K562 (cell line): ENCODE measurements around the gene ZNF200. TPM values are rescaled to one million over a fixed set of nuclear protein-coding genes. Genes with fewer than 3 reads are reported as not detected.

ENCODE experiments used
- CBX1 ChIP-seq: sonication (generic); IDR thresholded peaks from 2 replicates; pipeline ENCODE4 v1.6.1; 2016; ENCODE audit warnings: antibody characterized with exemption, low read depth, mild to moderate bottlenecking
- CHD4 ChIP-seq: fragments of 200-600 bp; sonication (generic); IDR thresholded peaks from 3 replicates; pipeline ENCODE4 v1.6.1; 2012; ENCODE audit warnings: low read depth, mild to moderate bottlenecking, mixed read lengths, low read length, inconsistent platforms; ENCODE audit not compliant: insufficient read depth, insufficient replicate concordance, poor library complexity, severe bottlenecking
- CXXC5 ChIP-seq: fragments of 250-450 bp; sonication (Bioruptor Pico); IDR thresholded peaks from 2 replicates; pipeline ENCODE4 v1.8.0; 2022; ENCODE audit warnings: inconsistent platforms, mild to moderate bottlenecking, moderate library complexity
- ELF2 ChIP-seq: fragments of 250-450 bp; sonication (Bioruptor Pico); IDR thresholded peaks from 2 replicates; pipeline ENCODE4 v1.5.0; 2021; ENCODE audit warnings: mild to moderate bottlenecking
- EP400 ChIP-seq: fragments of 450-650 bp; IDR thresholded peaks from 2 replicates; pipeline ENCODE4 v1.6.1; 2017; ENCODE audit warnings: antibody characterized with exemption, mild to moderate bottlenecking, moderate library complexity
- HDGF ChIP-seq: fragments of 450-650 bp; IDR thresholded peaks from 2 replicates; pipeline ENCODE4 v1.6.1; 2016
- MTA3 ChIP-seq: fragments of 450-650 bp; formaldehyde crosslinking; IDR thresholded peaks from 2 replicates; pipeline ENCODE4 v1.6.1; 2017; ENCODE audit warnings: mild to moderate bottlenecking, borderline replicate concordance
- NCOA2 ChIP-seq, 2 experiments: fragments of 450-650 bp; IDR thresholded peaks; 2 replicates each; pipeline ENCODE4 v1.6.1; 2018; ENCODE audit warnings: mild to moderate bottlenecking in 2 of 2, moderate library complexity in 1 of 2; ENCODE audit not compliant: partially characterized antibody in 2 of 2
- NRF1 ChIP-seq, 2 experiments: fragments of 450-650 bp; IDR thresholded peaks in 1 of 2; conservative IDR thresholded peaks in 1 of 2; 2 replicates each; pipeline ENCODE4 v1.6.1; 2014; ENCODE audit warnings: mild to moderate bottlenecking in 2 of 2
- SMAD3 ChIP-seq: fragments of 450-650 bp; formaldehyde crosslinking; conservative IDR thresholded peaks from 2 replicates; pipeline ENCODE4 v1.4.0; 2020; ENCODE audit warnings: mild to moderate bottlenecking
- SMARCC2 ChIP-seq: fragments of 450-650 bp; IDR thresholded peaks from 2 replicates; pipeline ENCODE4 v1.6.1; 2017; ENCODE audit warnings: antibody characterized with exemption, moderate library complexity, mild to moderate bottlenecking, low read depth
- SOX6 ChIP-seq: fragments of 450-650 bp; IDR thresholded peaks from 2 replicates; pipeline ENCODE4 v1.6.1; 2014; ENCODE audit warnings: mild to moderate bottlenecking
- SREBF2 ChIP-seq: sonication (generic); formaldehyde crosslinking; IDR thresholded peaks from 2 replicates; pipeline ENCODE4 v1.4.0; 2020; ENCODE audit warnings: mild to moderate bottlenecking, missing genetic modification reagents
- TRIM24 ChIP-seq, 2 experiments: fragments of 450-650 bp; IDR thresholded peaks; 2 replicates each; pipeline ENCODE4 v1.6.1; 2016
- ZNF146 ChIP-seq: IDR thresholded peaks from one replicate; pipeline ENCODE4 v1.6.1; 2018; ENCODE audit warnings: missing compliant biosample characterization; ENCODE audit not compliant: unreplicated experiment
- ZNF507 ChIP-seq: conservative IDR thresholded peaks from 2 replicates; pipeline ENCODE4 v1.6.1; 2017; ENCODE audit warnings: missing genetic modification characterization, missing compliant biosample characterization
- ZNF57 ChIP-seq: fragments of 450-650 bp; formaldehyde crosslinking; IDR thresholded peaks from 2 replicates; pipeline ENCODE4 v1.4.0; 2020; ENCODE audit warnings: mild to moderate bottlenecking, moderate library complexity
- ZNF75A ChIP-seq: fragments of 450-650 bp; formaldehyde crosslinking; IDR thresholded peaks from 2 replicates; pipeline ENCODE4 v1.4.0; 2020; ENCODE audit warnings: mild to moderate bottlenecking
- ZNF830 ChIP-seq: fragments of 250-450 bp; sonication (Bioruptor Pico); IDR thresholded peaks from 2 replicates; pipeline ENCODE4 v1.5.0; 2021; ENCODE audit warnings: mild to moderate bottlenecking
- polyA plus RNA-seq, 8 experiments: library from polyadenylated mRNA; depleted of rRNA in 4 of 8; stranded (reverse) in 5 of 8; unstranded in 3 of 8; fragments of >200 nt; fragmentation: Nextera tagmentation in 2 of 8; fragmentation: Illumina TruSeq in 1 of 8; extraction: Ambion mirVana in 2 of 8; extraction: Trizol in 1 of 8; gene quantifications; 2 replicates each; pipeline versions ENCODE4 v1.2.1 to v1.2.3, GENCODE V29; 2011 to 2014; ENCODE audit warnings: inconsistent platforms in 1 of 8, missing spikeins in 1 of 8
- total RNA-seq, 7 experiments: library from RNA; depleted of rRNA in 6 of 7; stranded (reverse); fragments of >200 nt in 6 of 7; fragmentation: Illumina TruSeq in 2 of 7; extraction: Trizol in 2 of 7; gene quantifications; 2 replicates each; pipeline versions ENCODE4 v1.2.1 to v1.2.3, GENCODE V29; 2011 to 2021; ENCODE audit warnings: low replicate concordance in 1 of 7
- TF ChIP-seq, protein P1 (sequence below): fragments of 250-450 bp; sonication (Bioruptor Pico); IDR thresholded peaks from 2 replicates; pipeline ENCODE4 v1.8.0; 2022; ENCODE audit warnings: moderate library complexity, mild to moderate bottlenecking, inconsistent platforms
- TF ChIP-seq, protein P2 (sequence below): IDR thresholded peaks from 2 replicates; pipeline ENCODE4 v1.6.1; 2011; ENCODE audit not compliant: insufficient read length; ENCODE audit errors: extremely low read depth
- TF ChIP-seq, protein P3 (sequence below): fragments of 450-650 bp; IDR thresholded peaks from 2 replicates; pipeline ENCODE4 v1.6.1; 2016
- TF ChIP-seq, protein P4 (sequence below): sonication (generic); formaldehyde crosslinking; IDR thresholded peaks from 2 replicates; pipeline ENCODE4 v1.9.0; 2022; ENCODE audit warnings: mild to moderate bottlenecking, missing genetic modification reagents
- TF ChIP-seq, protein P5 (sequence below): fragments of 450-650 bp; formaldehyde crosslinking; IDR thresholded peaks from 2 replicates; pipeline ENCODE4 v1.4.0; 2020; ENCODE audit warnings: mild to moderate bottlenecking
- TF ChIP-seq, protein P6 (sequence below): sonication (generic); formaldehyde crosslinking; IDR thresholded peaks from 2 replicates; pipeline ENCODE4 v1.8.1; 2023; ENCODE audit warnings: mild to moderate bottlenecking, missing genetic modification reagents

Gene ZNF200
- total and polyA plus RNA-seq, 9 of the 15 experiments (the other 6 are each of a cell fraction or from before 2014, with no cell fraction given): 4.8 to 14.5 (median 9.2) TPM

DNA sequence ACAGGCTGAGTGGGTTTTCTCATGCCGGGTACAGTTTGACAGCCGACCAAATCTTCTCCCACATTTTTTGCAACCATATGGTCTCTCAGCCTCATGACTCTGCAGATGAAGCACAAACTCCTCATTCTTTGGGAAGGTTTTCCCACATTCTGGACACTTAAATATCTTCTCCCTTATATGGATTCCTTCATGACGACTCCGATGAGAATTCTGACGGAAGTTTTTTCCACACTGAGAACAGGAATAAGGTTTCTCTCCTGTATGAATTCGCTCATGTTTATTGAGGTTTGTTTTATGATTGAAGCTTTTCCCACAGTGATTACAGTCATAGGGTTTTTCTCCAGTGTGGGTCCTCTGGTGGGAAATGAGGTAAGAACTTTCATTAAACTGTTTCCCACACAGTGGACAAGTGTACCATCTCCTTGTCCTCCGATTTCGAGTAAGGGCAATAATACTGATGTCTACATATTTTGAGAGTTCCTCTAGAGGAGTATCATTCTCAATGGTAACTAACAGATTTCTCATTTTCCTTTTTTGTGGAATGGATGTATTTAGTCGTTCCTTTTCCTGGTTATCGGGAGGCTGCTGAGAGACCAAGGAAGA lies 10.9 kb downstream of the ZNF200 start (continued):
- TF ChIP-seq ZNF507 (tag) (peak; percentile 30; the same call in 1 of the 2 replicates), NRF1 (conservative IDR thresholded peaks at IDR 0.05 in 1 of 2, IDR thresholded peaks at IDR 0.05 in 1 of 2) (no peak), ELF2 (no peak), HDGF (no peak), ZNF75A (CRISPR knock-in tag) (peak; percentile 100), CXXC5 (no peak), SOX6 (peak; percentile 72; the same call in 1 of the 2 replicates), ZNF57 (no peak), ZNF830 (no peak), TRIM24 (IDR thresholded peaks at IDR 0.05) (peak in 1 of 2 experiments; percentile 86; a peak in 2 of 4 replicates), NCOA2 (IDR thresholded peaks at IDR 0.05; ENCODE audit: partially characterized antibody in 2 of 2) (no peak), CHD4 (no peak), SREBF2 (CRISPR knock-in tag) (no peak), CBX1 (0 out of 2 replicates have a peak, but pooled peaks have one; percentile 80), EP400 (0 out of 2 replicates have a peak, but pooled peaks have one; percentile 23), MTA3 (peak; percentile 78; the same call in 1 of the 2 replicates), SMARCC2 (no peak), SMAD3 (no peak), ZNF146 (no peak)
- TF ChIP-seq, protein P1, sequence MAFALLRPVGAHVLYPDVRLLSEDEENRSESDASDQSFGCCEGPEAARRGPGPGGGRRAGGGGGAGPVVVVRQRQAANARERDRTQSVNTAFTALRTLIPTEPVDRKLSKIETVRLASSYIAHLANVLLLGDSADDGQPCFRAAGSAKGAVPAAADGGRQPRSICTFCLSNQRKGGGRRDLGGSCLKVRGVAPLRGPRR (CRISPR knock-in tag): no peak
- TF ChIP-seq, protein P2, sequence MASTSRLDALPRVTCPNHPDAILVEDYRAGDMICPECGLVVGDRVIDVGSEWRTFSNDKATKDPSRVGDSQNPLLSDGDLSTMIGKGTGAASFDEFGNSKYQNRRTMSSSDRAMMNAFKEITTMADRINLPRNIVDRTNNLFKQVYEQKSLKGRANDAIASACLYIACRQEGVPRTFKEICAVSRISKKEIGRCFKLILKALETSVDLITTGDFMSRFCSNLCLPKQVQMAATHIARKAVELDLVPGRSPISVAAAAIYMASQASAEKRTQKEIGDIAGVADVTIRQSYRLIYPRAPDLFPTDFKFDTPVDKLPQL: no peak
- TF ChIP-seq, protein P3, sequence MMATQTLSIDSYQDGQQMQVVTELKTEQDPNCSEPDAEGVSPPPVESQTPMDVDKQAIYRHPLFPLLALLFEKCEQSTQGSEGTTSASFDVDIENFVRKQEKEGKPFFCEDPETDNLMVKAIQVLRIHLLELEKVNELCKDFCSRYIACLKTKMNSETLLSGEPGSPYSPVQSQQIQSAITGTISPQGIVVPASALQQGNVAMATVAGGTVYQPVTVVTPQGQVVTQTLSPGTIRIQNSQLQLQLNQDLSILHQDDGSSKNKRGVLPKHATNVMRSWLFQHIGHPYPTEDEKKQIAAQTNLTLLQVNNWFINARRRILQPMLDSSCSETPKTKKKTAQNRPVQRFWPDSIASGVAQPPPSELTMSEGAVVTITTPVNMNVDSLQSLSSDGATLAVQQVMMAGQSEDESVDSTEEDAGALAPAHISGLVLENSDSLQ: no peak
- TF ChIP-seq, protein P4, sequence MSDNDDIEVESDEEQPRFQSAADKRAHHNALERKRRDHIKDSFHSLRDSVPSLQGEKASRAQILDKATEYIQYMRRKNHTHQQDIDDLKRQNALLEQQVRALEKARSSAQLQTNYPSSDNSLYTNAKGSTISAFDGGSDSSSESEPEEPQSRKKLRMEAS (CRISPR knock-in tag): no peak
- TF ChIP-seq, protein P5, sequence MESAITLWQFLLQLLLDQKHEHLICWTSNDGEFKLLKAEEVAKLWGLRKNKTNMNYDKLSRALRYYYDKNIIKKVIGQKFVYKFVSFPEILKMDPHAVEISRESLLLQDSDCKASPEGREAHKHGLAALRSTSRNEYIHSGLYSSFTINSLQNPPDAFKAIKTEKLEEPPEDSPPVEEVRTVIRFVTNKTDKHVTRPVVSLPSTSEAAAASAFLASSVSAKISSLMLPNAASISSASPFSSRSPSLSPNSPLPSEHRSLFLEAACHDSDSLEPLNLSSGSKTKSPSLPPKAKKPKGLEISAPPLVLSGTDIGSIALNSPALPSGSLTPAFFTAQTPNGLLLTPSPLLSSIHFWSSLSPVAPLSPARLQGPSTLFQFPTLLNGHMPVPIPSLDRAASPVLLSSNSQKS (CRISPR knock-in tag): no peak
- TF ChIP-seq, protein P6, sequence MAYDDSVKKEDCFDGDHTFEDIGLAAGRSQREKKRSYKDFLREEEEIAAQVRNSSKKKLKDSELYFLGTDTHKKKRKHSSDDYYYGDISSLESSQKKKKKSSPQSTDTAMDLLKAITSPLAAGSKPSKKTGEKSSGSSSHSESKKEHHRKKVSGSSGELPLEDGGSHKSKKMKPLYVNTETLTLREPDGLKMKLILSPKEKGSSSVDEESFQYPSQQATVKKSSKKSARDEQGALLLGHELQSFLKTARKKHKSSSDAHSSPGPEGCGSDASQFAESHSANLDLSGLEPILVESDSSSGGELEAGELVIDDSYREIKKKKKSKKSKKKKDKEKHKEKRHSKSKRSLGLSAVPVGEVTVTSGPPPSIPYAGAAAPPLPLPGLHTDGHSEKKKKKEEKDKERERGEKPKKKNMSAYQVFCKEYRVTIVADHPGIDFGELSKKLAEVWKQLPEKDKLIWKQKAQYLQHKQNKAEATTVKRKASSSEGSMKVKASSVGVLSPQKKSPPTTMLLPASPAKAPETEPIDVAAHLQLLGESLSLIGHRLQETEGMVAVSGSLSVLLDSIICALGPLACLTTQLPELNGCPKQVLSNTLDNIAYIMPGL (CRISPR knock-in tag): no peak
